Nephron (organoid): Measurements from ENCODE around the gene PPDPF.

Experiments used
- H3K27ac Mint-ChIP-seq, 3 experiments: 2 replicates each; pipeline ENCODE4 v1.8.0; 2020; ENCODE audit warnings: mixed read lengths in 3 of 3, mild to moderate bottlenecking in 2 of 3, moderate library complexity in 1 of 3
- H3K27me3 Mint-ChIP-seq: 2 replicates; pipeline ENCODE4 v1.8.0; 2021; ENCODE audit warnings: low read depth, mild to moderate bottlenecking, moderate library complexity, mixed read lengths
- H3K36me3 Mint-ChIP-seq: 2 replicates; pipeline ENCODE4 v1.8.0; 2020; ENCODE audit warnings: low read depth, mixed read lengths
- H3K4me1 Mint-ChIP-seq: 2 replicates; pipeline ENCODE4 v1.8.0; 2020; ENCODE audit warnings: mixed read lengths
- H3K4me3 Mint-ChIP-seq, 3 experiments: 2 replicates each; pipeline ENCODE4 v1.8.0; 2020; ENCODE audit warnings: mild to moderate bottlenecking in 3 of 3, mixed read lengths in 3 of 3, moderate library complexity in 2 of 3
- H3K9me3 Mint-ChIP-seq: 2 replicates; pipeline ENCODE4 v1.8.0; 2020; ENCODE audit warnings: mixed read lengths
- TF ChIP-seq, protein P1 (sequence below), 3 experiments: fragments of 200-600 bp; sonication (generic); IDR thresholded peaks; one replicate each; pipeline ENCODE4 v1.5.0; 2021; ENCODE audit warnings: antibody characterized with exemption in 3 of 3; ENCODE audit not compliant: unreplicated experiment in 3 of 3

The PPDPF gene

DNA sequence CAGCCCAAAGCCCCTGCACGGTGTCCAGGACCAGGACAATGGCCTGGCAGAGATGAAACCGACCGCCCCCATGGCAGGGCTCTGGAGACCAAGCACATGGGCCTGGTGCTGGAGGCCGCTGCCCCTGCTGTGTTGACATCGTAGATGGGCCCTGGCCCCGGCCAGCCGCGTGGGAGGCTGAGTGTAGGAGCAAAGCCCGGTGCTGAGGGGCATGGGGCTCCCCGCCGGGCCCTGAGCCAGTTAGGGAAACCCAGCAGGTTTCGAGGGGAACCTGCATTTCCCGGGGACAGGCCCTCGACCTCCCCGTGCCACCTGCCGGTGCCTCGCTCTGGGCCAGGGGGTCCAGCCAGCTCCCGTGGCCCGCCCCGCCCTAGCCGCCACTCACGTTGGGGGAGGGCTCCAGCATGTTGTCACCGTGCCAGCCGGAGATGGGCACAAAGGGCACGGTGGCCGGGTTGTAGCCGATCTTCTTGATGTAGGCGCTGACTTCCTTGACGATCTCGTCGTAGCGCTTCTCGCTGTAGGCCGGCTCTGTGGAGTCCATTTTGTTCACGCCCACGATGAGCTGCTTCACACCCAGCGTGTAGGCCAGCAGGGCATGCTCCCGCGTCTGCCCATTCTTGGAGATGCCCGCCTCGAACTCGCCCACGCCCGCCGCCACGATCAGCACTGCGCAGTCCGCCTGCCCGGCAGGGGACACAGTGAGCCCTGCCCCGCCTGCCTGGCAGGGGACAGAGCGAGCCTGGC, 26.0 kb upstream of the PPDPF start:
- no peak overlapping the region for H3K27ac Mint-ChIP-seq
- TF ChIP-seq, protein P1, sequence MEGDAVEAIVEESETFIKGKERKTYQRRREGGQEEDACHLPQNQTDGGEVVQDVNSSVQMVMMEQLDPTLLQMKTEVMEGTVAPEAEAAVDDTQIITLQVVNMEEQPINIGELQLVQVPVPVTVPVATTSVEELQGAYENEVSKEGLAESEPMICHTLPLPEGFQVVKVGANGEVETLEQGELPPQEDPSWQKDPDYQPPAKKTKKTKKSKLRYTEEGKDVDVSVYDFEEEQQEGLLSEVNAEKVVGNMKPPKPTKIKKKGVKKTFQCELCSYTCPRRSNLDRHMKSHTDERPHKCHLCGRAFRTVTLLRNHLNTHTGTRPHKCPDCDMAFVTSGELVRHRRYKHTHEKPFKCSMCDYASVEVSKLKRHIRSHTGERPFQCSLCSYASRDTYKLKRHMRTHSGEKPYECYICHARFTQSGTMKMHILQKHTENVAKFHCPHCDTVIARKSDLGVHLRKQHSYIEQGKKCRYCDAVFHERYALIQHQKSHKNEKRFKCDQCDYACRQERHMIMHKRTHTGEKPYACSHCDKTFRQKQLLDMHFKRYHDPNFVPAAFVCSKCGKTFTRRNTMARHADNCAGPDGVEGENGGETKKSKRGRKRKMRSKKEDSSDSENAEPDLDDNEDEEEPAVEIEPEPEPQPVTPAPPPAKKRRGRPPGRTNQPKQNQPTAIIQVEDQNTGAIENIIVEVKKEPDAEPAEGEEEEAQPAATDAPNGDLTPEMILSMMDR (IDR thresholded peaks at IDR 0.05; ENCODE audit: unreplicated experiment in 3 of 3) = no peak
- no peak overlapping the region for H3K4me3 Mint-ChIP-seq
- no peaks in the 10 kb centered on the region for H3K4me1 Mint-ChIP-seq
- H3K27me3 Mint-ChIP-seq = peaks cover 66% of the 10 kb centered on the region
- no peaks in the 10 kb centered on the region for H3K9me3 Mint-ChIP-seq
- peaks cover 3% of the 10 kb centered on the region for H3K36me3 Mint-ChIP-seq

DNA sequence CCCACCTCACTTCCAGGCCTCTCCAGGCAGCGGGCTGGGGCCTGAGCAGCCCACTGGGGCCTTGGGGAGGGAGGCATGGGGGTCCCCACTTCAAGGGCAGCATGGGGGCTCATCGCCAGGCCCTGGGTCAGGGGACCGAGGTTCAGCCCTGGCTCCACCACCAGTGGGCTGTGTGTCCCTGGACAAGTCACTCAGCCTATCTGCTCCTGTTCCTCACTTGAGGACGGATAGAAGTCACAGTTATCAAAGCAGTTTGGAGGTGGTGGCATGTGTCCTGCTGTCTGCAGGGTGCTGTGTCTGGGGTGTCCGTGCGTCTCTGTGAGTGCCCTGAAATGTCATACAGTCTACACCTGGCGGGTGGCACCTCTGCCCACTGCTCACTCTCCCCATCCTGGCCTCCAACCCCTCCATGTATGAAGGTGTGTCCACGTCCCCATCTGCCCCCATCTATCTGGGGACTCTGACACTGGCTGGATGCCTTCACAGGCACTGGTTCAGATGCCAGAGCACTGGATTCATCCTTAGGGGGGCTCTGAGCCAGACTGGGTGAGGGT, 25.3 kb upstream of the PPDPF start:
- Mint-ChIP-seq H3K4me3 (no peak overlapping the region), H3K27me3 (peaks cover 64% of the 10 kb centered on the region), H3K9me3 (no peaks in the 10 kb centered on the region), H3K27ac (no peak overlapping the region), H3K36me3 (peaks cover 3% of the 10 kb centered on the region), H3K4me1 (no peaks in the 10 kb centered on the region)
- TF ChIP-seq, protein P1 (IDR thresholded peaks at IDR 0.05; ENCODE audit: unreplicated experiment in 3 of 3) = no peak

DNA sequence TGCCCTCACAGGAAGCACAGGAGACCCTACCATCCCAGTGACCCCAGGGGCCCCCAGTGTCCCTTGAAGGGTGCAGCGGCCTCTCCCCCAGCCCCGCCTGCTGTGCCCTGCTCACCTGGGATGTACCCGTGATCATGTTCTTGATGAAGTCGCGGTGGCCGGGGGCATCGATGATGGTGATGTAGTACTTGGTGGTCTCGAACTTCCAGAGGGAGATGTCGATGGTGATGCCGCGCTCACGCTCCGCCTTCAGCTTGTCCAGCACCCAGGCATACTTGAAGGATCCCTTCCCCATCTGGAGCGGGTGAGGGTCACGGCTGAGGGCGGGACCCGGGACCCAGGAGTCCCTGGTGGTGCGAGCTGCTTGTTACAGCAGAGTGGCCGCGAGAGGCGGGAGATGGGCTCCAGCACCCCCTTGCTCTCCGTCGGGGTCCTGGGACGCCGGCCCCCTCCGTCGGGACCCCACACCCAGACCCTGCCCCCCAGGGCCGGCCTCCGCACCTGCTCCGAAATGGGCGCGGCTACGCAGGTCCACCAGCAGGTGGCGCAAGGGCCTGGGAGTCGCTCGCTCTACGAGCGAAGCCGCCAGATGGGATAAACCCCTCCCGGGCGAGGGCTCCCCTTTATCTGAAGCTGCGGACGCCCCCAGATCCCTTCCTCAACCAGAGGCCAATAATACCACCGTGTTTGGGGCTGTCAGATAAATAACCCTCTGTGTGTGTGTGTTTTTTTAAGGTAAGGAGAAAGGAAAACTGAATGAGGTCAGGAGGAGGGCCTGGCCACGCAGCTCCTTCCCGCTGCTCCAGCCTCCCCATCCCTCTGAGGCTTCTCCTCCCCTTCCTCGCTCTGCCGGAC, 24.6 kb upstream of the PPDPF start:
- Mint-ChIP-seq H3K36me3 (peaks cover 3% of the 10 kb centered on the region), H3K27ac (no peak overlapping the region), H3K4me3 (peak overlapping the region; percentile 40 to 71 (median 62)), H3K27me3 (peaks cover 61% of the 10 kb centered on the region), H3K9me3 (no peaks in the 10 kb centered on the region), H3K4me1 (no peaks in the 10 kb centered on the region)
- TF ChIP-seq, protein P1 (IDR thresholded peaks at IDR 0.05; ENCODE audit: unreplicated experiment in 3 of 3) = peak; percentile 91 to 98 (median 94)

DNA sequence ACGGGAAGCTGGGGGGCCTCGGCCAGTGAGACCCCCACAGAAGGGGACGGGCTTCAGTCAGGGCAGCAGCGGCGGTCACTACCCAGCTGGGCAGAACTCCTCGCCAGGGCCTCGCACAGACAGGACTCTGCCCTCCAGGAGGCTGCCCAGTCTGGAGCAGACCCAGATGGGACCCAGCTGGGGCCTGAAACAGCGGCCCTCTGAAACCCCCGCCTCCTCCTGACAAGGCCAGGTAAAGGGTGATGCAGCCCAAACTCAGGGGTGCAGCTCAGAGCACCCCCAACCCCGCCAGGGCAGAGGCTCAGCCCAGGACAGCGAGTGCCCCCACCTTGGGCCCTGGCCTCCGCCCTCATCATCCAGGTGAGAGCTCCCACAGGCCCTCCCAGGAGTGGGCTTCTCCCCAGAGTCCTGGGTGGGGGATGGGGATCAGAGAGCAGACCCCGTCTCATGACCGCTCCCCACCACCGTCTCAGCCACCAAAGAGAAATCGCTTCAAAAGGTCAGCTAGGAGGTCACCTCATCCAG, 23.9 kb upstream of the PPDPF start:
- H3K9me3 Mint-ChIP-seq = no peaks in the 10 kb centered on the region
- peak overlapping the region in 1 of 3 experiments; percentile 24 for H3K4me3 Mint-ChIP-seq
- H3K27me3 Mint-ChIP-seq = peaks cover 57% of the 10 kb centered on the region
- peaks cover under 1% of the 10 kb centered on the region for H3K36me3 Mint-ChIP-seq
- TF ChIP-seq, protein P1 (IDR thresholded peaks at IDR 0.05; ENCODE audit: unreplicated experiment in 3 of 3) = no peak
- H3K4me1 Mint-ChIP-seq = no peaks in the 10 kb centered on the region
- no peak overlapping the region for H3K27ac Mint-ChIP-seq

DNA sequence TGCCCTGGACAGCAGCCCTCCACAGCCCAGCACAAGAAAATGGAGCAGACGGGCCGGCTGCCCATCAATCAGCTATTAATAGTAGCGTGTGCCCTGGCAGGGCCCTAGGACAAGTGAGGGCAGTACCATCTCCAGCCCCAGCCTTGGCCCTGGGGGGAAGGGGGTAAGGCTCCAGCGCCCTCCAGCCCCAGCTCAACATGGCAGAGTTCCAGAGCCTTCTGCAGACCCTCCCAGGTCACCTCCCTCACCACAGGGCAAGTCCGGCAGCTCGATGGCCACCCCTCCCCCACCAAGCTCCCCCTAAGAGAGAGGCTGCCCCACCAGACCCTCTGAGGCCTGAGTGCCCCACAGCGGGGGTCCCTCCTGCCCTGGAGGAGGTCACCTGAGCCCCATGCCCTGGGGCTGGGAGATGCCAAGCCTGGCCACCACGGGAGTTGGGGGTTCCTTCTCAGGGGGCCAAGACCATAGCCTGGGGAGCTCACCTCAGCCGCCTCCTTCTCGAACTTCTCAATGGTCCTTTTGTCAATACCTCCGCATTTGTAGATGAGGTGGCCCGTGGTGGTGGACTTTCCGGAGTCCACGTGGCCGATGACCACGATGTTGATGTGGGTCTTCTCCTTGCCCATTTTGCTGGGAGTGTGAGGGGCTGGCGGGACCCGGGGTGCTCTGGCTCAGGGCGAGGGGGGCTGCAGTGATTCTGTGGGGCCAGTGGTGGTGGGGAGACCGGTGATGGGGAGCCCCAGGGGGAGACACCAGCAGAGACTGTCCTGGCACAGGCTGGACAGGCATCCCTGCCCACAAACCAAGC, 23.2 kb upstream of the PPDPF start:
- no peaks in the 10 kb centered on the region for H3K4me1 Mint-ChIP-seq
- no peak overlapping the region for H3K27ac Mint-ChIP-seq
- H3K27me3 Mint-ChIP-seq = peaks cover 52% of the 10 kb centered on the region
- no peaks in the 10 kb centered on the region for H3K9me3 Mint-ChIP-seq
- H3K36me3 Mint-ChIP-seq = no peaks in the 10 kb centered on the region
- TF ChIP-seq, protein P1 (IDR thresholded peaks at IDR 0.05; ENCODE audit: unreplicated experiment in 3 of 3) = no peak
- H3K4me3 Mint-ChIP-seq = peak overlapping the region; percentile 24 to 40 (median 34)
